HG02759 (cell line): ENCODE results near the gene ID2.

Source experiments
- ATAC-seq: cut with Tn5 transposase; IDR thresholded peaks from one replicate; pipeline ENCODE4 v1.9.1; 2021; ENCODE audit warnings: mild to moderate bottlenecking, moderate library complexity; ENCODE audit not compliant: unreplicated experiment

ID2 gene

GRCh38 chr2:8681786-8682692, at the start of gene ID2:
Gene ID2, plus strand, starts transcription at chr2:8682056. Its CDS starts 110 bp downstream, at chr2:8682166.
- peak; percentile 70 for ATAC-seq

DNA sequence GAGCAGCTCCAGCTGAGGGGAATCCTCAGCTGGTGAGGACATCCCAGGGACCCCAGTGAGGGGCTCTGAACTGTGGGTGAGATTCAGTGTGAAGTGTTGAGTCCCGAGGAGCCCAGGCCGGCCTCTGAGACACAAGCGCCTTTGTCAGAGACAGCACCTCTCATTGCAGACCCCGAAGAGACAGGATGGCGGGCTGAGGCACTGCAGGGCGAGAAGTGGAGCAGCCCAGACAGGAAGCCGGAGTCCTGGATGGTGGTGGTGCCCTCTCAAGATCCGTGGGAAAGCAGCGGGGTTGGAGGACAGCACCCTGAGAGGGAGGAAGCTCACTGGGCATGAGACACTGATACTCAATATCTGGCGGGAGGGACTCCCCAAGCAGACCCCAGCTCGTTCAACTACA, 49.1 kb upstream of the ID2 start:
- no peak for ATAC-seq

- ATAC-seq: no peak
These were observed 48.6 kb upstream of the ID2 start for GRCh38 chr2:8633186-8633734.

DNA sequence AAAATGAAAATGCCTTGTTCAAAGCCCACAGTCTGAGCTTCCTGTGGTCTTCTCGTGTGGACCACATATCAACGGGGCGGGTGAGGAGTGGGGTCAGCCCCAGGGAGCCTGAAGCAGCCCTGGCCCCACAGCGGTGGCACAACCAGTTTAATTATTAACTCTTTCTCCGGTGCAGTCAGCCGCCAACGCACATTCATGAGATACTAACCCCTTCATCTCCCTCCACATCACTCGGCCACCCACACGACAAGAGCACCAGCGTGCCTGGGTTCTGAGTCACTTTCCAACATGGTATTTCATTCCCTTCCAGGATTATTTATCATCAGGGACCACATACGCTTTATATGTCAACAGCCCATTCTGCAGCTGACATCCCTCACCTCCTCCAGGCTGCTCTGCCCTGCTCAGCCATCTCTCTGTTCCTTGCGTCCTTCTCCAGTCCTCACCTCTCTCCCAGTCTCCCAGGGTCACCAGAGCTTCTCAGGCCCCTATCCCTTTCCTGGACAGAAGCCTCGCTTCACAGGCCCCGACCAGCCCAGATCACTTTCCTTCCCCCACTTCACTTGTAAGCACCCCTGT, 48.0 kb upstream of the ID2 start:
- no peak for ATAC-seq

- ATAC-seq: no peak
These were observed 47.2 kb upstream of the ID2 start for GRCh38 chr2:8634466-8635172.

DNA sequence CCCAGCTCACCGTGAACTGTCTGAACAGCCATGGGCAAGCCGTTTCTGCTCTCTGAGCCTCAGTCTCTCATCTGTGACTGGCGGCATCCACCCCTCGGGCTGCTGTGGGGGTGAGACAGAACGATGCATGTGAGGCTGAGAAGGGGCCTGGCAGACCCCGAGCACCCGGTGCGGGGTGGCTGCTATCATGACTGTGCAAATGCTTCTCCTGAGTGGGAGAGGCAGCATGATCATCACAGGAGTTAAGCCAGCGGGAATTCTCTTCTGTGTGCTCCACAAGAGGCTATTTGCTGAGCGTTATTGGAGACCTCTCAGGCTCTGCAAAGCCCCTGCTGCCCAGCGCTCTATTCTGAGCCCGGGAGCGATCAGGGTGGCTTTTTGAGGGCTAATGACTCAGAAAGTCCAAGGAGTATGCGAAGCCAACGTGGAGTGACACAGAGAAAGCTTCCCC, 45.8 kb upstream of the ID2 start:
- ATAC-seq: no peak

DNA sequence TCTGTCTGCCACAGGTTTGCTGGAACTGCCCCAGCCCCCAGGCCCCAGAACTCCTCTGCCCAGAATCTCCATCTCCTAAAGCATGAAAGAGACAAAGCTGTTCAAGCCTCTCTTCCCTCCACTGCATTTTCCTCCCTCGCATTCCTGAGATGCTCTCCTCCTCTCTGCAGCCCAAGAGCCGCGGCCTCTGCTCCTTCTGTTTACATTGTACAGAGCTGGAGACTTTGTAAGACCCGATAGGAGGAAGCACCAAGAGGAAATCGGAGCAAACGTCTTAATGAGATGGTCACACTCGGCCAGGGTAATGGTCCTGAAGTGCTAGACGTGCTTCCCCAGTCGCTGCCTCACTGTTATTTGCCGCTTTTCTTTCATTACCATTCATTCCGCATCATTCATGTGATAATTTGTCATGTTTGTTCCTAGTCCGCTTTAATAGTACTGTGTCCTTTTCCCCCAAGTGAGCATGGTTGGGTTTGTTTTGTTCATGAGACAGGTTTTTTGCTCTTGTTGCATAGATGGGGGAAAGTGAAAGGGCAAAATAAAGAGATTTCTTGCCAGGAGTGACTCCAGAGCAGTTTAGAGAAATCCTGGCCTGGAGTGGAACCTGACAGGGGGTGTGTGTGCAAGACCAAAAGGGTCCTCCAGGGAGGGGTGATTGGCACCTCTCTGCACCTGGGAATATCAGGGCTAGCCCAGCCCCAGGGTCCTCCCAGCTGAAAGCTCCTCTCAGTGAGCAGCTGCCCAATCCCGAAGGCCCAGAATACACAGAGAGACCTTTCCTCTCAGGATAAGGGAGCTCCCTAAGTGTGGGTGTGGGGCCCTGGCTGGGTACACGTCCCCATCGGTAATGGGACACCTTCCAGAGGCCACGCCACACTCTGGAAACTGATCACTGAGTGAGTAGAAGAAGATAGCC, 44.9 kb upstream of the ID2 start:
- ATAC-seq: no peak

DNA sequence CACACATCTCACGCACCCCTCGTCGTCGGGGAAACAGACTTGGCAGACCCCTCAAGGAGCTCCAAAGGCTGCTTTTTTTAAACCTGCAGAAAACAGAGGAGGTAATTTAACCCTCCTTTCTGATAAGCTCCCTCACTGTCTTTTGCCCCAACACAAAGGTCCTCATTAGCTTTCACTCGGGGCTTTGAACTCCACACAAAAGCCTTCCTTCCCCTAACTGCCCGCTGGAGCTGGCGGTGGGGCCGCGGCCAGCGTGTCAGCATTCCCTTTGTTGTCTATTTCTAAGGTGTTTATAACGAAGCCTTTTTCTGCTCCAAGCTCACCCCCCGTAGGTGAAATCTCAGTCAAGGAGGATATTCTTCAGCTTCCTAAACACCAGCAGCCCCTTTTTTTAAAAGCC, 43.5 kb upstream of the ID2 start:
- no peak for ATAC-seq

DNA sequence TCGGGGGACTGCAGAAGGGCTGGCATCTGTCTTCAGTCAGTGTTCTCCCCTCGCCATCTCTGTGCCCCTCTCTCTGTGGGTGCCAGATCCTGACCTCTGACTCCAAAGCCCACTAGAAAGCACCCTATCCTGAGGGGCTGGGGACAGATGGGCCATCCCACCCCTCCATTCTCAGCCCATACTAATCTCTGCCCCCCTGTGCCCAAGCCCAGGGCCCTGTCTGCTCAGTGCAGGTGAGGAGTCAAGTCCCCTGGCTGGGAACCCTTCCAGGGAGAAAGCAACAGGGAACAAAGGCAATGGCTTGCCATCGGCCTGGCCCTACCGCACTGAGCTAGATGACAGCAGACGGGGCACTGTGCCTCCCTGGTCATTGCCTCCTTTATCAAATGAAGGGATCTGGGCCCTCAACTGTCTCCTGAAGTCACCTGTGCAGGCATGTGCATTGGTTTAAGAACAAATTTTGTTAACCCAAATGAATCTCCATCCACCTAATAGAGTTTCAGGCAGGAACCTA, 42.7 kb upstream of the ID2 start:
- no peak for ATAC-seq

DNA sequence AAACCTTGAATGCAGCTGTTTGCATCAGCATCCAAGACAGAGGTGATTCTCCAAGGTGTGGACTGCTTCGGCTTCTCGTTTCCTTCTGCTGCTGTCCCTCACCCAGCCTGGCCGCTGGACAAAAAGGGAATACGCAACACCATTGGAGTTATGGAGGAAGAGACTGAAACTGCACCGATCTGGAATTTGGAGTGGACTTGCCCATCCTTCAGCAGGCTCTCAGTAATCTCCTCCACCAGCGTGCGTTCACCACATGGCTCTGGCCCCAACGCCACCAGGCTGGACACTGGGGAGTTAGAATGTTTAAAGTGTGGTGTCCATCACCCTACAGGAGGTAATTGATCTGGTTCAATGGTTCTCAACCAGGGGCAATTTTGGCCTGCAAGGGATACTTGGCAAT, 41.4 kb upstream of the ID2 start:
- ATAC-seq: no peak

- ATAC-seq: no peak
These were observed 40.4 kb upstream of the ID2 start for GRCh38 chr2:8641301-8641965.

DNA sequence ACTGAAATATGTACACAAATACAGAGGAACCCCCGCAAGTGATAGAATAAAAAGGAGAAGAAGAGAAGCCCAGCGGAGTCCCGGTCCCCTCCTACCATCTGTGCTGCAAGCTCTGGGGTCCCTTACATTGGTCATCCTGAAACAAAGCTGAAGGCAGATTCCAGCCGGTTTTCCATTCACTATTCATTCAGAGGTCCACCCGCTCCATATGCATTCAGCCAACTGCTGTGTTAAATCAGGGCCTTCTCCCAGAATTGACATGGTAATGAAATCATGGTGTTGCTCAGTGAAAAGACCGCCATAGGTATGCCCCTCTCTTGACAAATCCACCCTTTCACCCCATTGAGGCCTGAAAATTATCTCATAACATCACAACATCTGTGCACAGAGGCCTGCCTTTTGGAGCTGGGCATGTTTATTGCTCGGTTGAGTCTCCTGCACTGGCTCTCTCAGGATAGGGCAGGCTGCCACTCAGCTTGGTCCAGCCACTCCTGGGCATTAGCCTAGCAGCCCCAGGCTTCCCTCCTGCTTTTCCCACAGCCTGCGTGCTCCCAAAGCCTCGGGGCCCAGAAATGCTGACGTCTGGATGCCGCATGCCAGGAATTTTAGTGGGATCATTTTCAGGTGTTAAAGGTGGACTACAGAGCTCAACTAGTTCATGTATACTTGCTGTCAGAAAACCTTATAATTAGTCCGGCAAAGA, 39.3 kb upstream of the ID2 start:
- no peak for ATAC-seq

DNA sequence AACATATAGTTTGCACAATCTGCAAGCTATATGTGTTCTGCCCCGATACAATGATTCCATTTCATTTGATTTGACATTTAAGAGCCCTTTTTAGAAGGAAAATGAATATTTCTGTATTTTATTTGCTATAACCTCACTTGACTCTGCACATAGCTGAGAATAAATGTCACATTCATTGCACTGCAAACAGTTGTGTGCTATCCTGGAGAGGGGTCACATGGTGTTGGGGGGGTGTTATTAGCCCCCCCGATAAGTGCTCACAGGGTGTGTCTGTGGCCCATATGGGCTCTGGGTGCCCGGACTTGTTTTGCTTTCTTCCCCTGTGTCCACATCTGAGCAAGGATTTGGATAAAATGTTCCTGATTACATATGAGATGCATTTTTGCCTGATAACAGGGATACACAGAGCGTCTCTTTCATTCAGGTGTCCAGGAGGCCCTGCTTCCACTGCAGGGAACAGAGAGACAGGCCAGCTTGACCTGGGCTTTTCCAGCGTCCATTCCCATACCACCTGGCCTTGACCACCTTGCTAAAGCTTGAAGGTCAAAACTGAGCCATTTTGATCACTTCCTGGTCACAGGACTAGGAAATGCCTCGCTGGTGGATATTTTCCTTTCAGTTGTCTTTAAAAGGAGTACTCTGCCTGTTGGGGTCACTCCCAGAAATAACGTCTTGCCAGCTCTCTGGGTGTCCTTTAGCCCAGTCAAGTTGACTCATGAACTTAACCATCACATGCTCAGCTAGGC, 38.4 kb upstream of the ID2 start:
- ATAC-seq: no peak

GRCh38 chr2:8643996-8644356, 37.9 kb upstream of the ID2 start:
- no peak for ATAC-seq

DNA sequence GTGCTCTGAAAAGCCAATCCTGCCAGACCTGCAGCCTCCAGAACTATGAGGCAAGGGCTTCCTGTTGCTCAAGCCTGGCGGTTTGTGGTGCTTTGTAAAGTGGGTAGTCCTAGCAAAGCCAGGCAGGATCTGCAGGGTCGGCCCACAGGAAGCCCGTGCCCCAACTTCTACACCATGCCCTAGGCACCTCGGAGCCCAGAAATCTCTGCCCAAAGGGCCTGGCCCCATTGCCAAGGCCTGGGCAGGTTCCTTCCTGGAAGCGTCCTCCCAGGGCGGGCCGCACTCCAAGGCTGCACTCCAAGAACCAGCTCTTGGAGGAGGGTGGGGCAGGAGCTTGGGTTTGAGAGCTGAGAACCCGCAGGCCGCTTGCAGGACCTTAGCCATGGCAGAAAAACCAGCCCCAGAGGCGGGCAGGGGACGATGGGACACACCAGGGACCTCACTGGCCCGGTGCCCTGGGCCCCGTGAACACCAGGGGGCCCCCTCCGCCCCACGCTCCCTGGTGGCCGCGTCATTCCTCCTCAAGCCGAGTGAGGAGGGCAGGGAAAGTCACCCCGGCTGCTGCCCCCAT, 37.2 kb upstream of the ID2 start:
- no peak for ATAC-seq

DNA sequence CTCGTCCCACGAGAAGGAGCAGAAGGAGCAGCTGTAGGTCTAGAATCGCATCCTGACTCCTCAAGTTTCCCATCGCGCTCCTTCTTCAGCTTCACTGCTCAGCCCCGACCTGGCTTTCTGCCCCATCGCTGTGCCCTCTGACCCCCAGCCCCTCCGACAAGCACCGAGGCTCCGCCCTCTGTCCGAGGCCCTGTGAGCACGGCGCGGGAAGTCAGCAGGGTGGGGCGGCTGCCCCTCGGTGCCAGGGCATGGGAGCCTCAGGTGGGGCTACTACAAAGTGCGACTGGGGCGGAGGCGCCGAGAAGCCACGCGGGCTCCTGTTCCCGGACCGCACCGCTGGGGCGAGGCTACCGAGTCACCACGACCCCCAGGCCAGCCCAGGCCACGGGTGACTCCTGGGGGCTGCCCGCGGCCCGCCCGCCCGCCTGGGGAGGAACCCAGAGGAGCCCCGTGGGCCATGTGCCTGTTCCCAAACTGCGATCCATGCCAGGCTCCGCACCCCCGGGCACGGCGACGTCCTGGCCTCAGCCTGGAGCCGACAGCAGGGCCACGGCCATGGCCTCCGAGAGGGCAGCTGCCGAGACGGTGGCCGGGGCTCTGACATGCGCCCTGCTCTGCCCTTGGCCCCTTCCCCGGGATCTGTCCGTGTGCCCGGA, 36.6 kb upstream of the ID2 start:
- ATAC-seq: no peak

DNA sequence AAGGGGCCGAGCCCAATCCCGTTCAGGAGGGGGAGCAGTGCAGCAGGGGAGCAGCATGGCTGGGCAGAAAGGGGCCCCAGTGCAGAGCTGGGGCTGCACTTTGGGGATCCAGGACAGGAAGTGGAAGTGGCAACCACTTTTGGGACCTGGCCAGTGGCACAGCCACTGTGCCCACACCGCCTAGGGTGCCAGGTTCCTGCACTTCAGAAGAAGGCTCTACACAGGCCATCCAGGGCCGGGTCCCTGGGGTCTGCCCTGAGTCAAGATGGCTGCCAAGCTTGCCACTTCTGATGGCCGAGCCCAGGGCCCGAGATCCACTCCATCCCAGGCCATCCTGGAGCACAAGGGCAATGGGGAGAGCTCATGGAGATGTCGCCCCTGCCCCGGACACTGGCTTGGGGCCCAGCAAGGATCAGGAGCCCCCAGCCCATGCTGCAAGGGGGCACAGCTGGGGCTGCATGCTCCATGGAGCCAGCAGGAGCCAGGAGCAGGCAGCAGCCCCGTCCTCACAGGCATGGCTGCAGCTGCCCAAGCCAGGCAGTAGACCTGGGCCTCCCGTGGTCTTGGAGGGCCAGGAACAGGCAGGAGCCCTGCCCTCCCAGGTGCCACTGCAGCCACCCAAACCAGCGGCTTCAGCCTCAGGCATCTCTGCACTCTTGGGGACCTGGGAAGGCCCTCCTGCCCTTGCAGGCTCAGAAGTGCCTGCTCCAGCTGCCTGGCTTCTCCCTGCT, 35.0 kb upstream of the ID2 start:
- ATAC-seq: no peak
